HL-60/S4 (cell line): ENCODE results near the gene AKR1A1.

Experiments
- in situ Hi-C: fragments of 300-500 bp; cut with MboI; formaldehyde crosslinking; loops from 2 replicates; pipeline ENCODE4 v1.14.3; 2022; ENCODE audit warnings: low sequenced_read_pairs

The AKR1A1 gene

GRCh38 chr1:45610589-45611226 is 60.1 kb downstream of the AKR1A1 start:
- in situ Hi-C loops = no loop called here

- in situ Hi-C loops = no loop called here
These were observed 62.4 kb downstream of the AKR1A1 start for GRCh38 chr1:45612941-45613579.

- in situ Hi-C loops = no loop called here
These were observed 65.3 kb downstream of the AKR1A1 start for GRCh38 chr1:45615885-45616284.

- in situ Hi-C loops = no loop called here
These were observed 67.0 kb downstream of the AKR1A1 start for GRCh38 chr1:45617618-45618017.

GRCh38 chr1:45619149-45619921 is 68.7 kb downstream of the AKR1A1 start:
- in situ Hi-C loops = no loop called here
